ENCODE results near the gene PCTP.

The PCTP gene

GRCh38 chr17:55727920-55728319 is 22.9 kb upstream of the PCTP start:
- no peak for DNase-seq (ENCODE audit: low read depth)
- TF ChIP-seq CTCF (IDR thresholded peaks at IDR 0.05; ENCODE audit: control insufficient read depth, insufficient read depth, low read depth, low read length, missing control alignments): no peak
- H3K4me3 ChIP-seq (ENCODE audit: control insufficient read depth, low read depth, low read length): no peak overlapping the region

- DNase-seq (ENCODE audit: low read depth): no peak
- no peak for TF ChIP-seq CTCF (IDR thresholded peaks at IDR 0.05; ENCODE audit: control insufficient read depth, insufficient read depth, low read depth, low read length, missing control alignments)
- H3K4me3 ChIP-seq (ENCODE audit: control insufficient read depth, low read depth, low read length): no peak overlapping the region
Observed at GRCh38 chr17:55728361-55728760, 22.5 kb upstream of the PCTP start.

GRCh38 chr17:55728833-55729232 is 22.0 kb upstream of the PCTP start:
- H3K4me3 ChIP-seq (ENCODE audit: control insufficient read depth, low read depth, low read length): no peak overlapping the region
- no peak for DNase-seq (ENCODE audit: low read depth)
- no peak for TF ChIP-seq CTCF (IDR thresholded peaks at IDR 0.05; ENCODE audit: control insufficient read depth, insufficient read depth, low read depth, low read length, missing control alignments)

- TF ChIP-seq CTCF (IDR thresholded peaks at IDR 0.05; ENCODE audit: control insufficient read depth, insufficient read depth, low read depth, low read length, missing control alignments): no peak
- no peak overlapping the region for H3K4me3 ChIP-seq (ENCODE audit: control insufficient read depth, low read depth, low read length)
- DNase-seq (ENCODE audit: low read depth): no peak
Observed at GRCh38 chr17:55729484-55729883, 21.4 kb upstream of the PCTP start.

GRCh38 chr17:55730380-55730779 is 20.5 kb upstream of the PCTP start:
- TF ChIP-seq CTCF (IDR thresholded peaks at IDR 0.05; ENCODE audit: control insufficient read depth, insufficient read depth, low read depth, low read length, missing control alignments): no peak
- DNase-seq (ENCODE audit: low read depth): no peak
- no peak overlapping the region for H3K4me3 ChIP-seq (ENCODE audit: control insufficient read depth, low read depth, low read length)

- DNase-seq (ENCODE audit: low read depth): no peak
- no peak for TF ChIP-seq CTCF (IDR thresholded peaks at IDR 0.05; ENCODE audit: control insufficient read depth, insufficient read depth, low read depth, low read length, missing control alignments)
- H3K4me3 ChIP-seq (ENCODE audit: control insufficient read depth, low read depth, low read length): no peak overlapping the region
Observed at GRCh38 chr17:55730808-55731207, 20.0 kb upstream of the PCTP start.

Measured in AG09309 (cell line).